Ishikawa (cell line): Measurements from ENCODE around the gene RAB6B.

Source experiments
- CREB1 ChIP-seq: IDR thresholded peaks from 2 replicates; pipeline ENCODE4 v1.6.1; 2012; ENCODE audit warnings: low read depth
- EP300 ChIP-seq: IDR thresholded peaks from 2 replicates; pipeline ENCODE4 v1.6.1; 2012; ENCODE audit warnings: borderline replicate concordance
- FOXM1 ChIP-seq: IDR thresholded peaks from 2 replicates; pipeline ENCODE4 v1.6.1; 2012; ENCODE audit warnings: low read depth, borderline replicate concordance
- RAD21 ChIP-seq: IDR thresholded peaks from 2 replicates; pipeline ENCODE4 v1.6.1; 2012; ENCODE audit warnings: low read depth
- TAF1 ChIP-seq: IDR thresholded peaks from 2 replicates; pipeline ENCODE4 v1.6.1; 2012; ENCODE audit warnings: low read depth, mild to moderate bottlenecking
- TEAD4 ChIP-seq: IDR thresholded peaks from 2 replicates; pipeline ENCODE4 v1.6.1; 2012
- YY1 ChIP-seq: IDR thresholded peaks from 2 replicates; pipeline ENCODE4 v1.6.1; 2012; ENCODE audit warnings: low read depth
- TF ChIP-seq, protein P1 (sequence below): IDR thresholded peaks from 2 replicates; pipeline ENCODE4 v1.6.1; 2012; ENCODE audit warnings: low read depth, mild to moderate bottlenecking
- TF ChIP-seq, protein P2 (sequence below): IDR thresholded peaks from 2 replicates; pipeline ENCODE4 v1.6.1; 2012

DNA sequence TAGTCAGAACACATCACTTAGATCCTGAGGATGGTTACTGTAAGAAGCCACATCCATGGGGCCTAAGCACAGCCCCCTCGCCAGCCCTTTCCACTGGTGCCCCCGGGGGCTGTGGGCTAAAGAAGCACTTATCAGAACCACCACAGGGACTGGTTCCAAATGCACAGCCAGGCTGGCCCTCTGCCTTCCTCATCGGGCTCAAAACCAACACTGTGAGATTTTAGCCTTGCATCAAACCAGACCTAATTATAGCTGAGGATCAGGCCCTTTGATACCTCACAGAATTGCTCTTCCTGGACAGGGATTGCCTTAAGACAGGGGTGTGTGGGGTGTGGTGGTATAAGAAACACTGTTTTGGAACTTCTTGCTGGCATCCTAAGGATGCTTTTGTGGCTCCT is 66.4 kb downstream of the RAB6B start:
- TF ChIP-seq RAD21 (no peak), TAF1 (no peak), CREB1 (no peak), YY1 (no peak), EP300 (no peak), TEAD4 (no peak), FOXM1 (no peak)
- TF ChIP-seq, protein P1, sequence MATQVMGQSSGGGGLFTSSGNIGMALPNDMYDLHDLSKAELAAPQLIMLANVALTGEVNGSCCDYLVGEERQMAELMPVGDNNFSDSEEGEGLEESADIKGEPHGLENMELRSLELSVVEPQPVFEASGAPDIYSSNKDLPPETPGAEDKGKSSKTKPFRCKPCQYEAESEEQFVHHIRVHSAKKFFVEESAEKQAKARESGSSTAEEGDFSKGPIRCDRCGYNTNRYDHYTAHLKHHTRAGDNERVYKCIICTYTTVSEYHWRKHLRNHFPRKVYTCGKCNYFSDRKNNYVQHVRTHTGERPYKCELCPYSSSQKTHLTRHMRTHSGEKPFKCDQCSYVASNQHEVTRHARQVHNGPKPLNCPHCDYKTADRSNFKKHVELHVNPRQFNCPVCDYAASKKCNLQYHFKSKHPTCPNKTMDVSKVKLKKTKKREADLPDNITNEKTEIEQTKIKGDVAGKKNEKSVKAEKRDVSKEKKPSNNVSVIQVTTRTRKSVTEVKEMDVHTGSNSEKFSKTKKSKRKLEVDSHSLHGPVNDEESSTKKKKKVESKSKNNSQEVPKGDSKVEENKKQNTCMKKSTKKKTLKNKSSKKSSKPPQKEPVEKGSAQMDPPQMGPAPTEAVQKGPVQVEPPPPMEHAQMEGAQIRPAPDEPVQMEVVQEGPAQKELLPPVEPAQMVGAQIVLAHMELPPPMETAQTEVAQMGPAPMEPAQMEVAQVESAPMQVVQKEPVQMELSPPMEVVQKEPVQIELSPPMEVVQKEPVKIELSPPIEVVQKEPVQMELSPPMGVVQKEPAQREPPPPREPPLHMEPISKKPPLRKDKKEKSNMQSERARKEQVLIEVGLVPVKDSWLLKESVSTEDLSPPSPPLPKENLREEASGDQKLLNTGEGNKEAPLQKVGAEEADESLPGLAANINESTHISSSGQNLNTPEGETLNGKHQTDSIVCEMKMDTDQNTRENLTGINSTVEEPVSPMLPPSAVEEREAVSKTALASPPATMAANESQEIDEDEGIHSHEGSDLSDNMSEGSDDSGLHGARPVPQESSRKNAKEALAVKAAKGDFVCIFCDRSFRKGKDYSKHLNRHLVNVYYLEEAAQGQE: no peak
- TF ChIP-seq, protein P2, sequence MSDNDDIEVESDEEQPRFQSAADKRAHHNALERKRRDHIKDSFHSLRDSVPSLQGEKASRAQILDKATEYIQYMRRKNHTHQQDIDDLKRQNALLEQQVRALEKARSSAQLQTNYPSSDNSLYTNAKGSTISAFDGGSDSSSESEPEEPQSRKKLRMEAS: no peak
